NCI-H128 (cell line): ENCODE data around the gene ARHGAP19.
"Not testable (repeated sequence)": the region's sequence is repeated elsewhere in the genome, so short reads cannot be mapped to it uniquely, and the experiment has no call there.

Source experiments
- DNase-seq: peaks from one replicate; lab custom pipeline; 2025; ENCODE audit not compliant: unreplicated experiment; lab: John Stamatoyannopoulos, UW

The ARHGAP19 gene

GRCh38 chr10:97321804-97322190 lies 29.4 kb upstream of the ARHGAP19 start:
- no peak for DNase-seq

GRCh38 chr10:97321032-97321803 lies 28.8 kb upstream of the ARHGAP19 start:
- no peak for DNase-seq

- no peak for DNase-seq
These were observed 28.1 kb upstream of the ARHGAP19 start for GRCh38 chr10:97320480-97321031.

- no peak for DNase-seq
These were observed 27.4 kb upstream of the ARHGAP19 start for GRCh38 chr10:97319671-97320479.

GRCh38 chr10:97318772-97319651 lies 26.6 kb upstream of the ARHGAP19 start, which contains the start of gene FRAT1:
Gene FRAT1, plus strand, starts transcription at chr10:97319271. Its CDS starts 183 bp downstream, at chr10:97319454.
- peak; percentile 60 for DNase-seq

GRCh38 chr10:97314671-97315070 lies 22.2 kb upstream of the ARHGAP19 start:
- no peak for DNase-seq

- DNase-seq = no peak
These were observed 20.5 kb upstream of the ARHGAP19 start for GRCh38 chr10:97312897-97313296.

GRCh38 chr10:97311111-97311626 lies 18.7 kb upstream of the ARHGAP19 start:
- DNase-seq = no peak

GRCh38 chr10:97307866-97308780 lies 15.7 kb upstream of the ARHGAP19 start:
- no peak for DNase-seq

- no peak for DNase-seq
These were observed 15.0 kb upstream of the ARHGAP19 start for GRCh38 chr10:97307441-97307840.

GRCh38 chr10:97302088-97302791 lies 9.8 kb upstream of the ARHGAP19 start:
- no peak for DNase-seq

- DNase-seq = no peak
These were observed 8.5 kb upstream of the ARHGAP19 start for GRCh38 chr10:97300980-97301379.

GRCh38 chr10:97298223-97298571 lies 5.8 kb upstream of the ARHGAP19 start:
- no peak for DNase-seq

GRCh38 chr10:97297556-97298222 lies 5.3 kb upstream of the ARHGAP19 start:
- no peak for DNase-seq

GRCh38 chr10:97292862-97293198 lies 393 bp upstream of the ARHGAP19 start:
- no peak for DNase-seq

GRCh38 chr10:97291357-97292096 lies 910 bp downstream of the ARHGAP19 start:
- DNase-seq = no peak

GRCh38 chr10:97290576-97291356 lies 1.7 kb downstream of the ARHGAP19 start:
- not testable (repeated sequence) for DNase-seq
